ENCODE data around the gene WDR74. TPM values are rescaled to one million over a fixed set of nuclear protein-coding genes. Genes with fewer than 3 reads are reported as not detected.
"Not testable (repeated sequence)": the region's sequence is repeated elsewhere in the genome, so short reads cannot be mapped to it uniquely, and the experiment has no call there.

Gene WDR74
- 10 to 100 TPM; 30.2 to 50.4 (median 35.3) TPM for polyA plus RNA-seq (ENCODE audit: insufficient read length in 4 of 4)

GRCh38 chr11:62839050-62839945 is at the start of gene WDR74:
TSS of gene WDR74 (minus strand) at chr11:62839590. CDS start at chr11:62839570, 20 bp downstream.
- peak; percentile 80 to 91 (median 88) for DNase-seq (ENCODE audit: low read depth in 4 of 4, low spot score in 3 of 4)

- no peak for DNase-seq (ENCODE audit: low read depth in 4 of 4, low spot score in 3 of 4)
Measured at GRCh38 chr11:62889126-62889483, 49.7 kb upstream of the WDR74 start.

- no peak for DNase-seq (ENCODE audit: low read depth in 4 of 4, low spot score in 3 of 4)
Measured at GRCh38 chr11:62888406-62888805, 49.0 kb upstream of the WDR74 start.

GRCh38 chr11:62885137-62885750 is 45.9 kb upstream of the WDR74 start:
- no peak for DNase-seq (ENCODE audit: low read depth in 4 of 4, low spot score in 3 of 4)

- DNase-seq (ENCODE audit: low read depth in 4 of 4, low spot score in 3 of 4), result no peak
Measured at GRCh38 chr11:62883673-62884072, 44.3 kb upstream of the WDR74 start.

GRCh38 chr11:62882788-62883501 is 43.6 kb upstream of the WDR74 start:
- DNase-seq (ENCODE audit: low read depth in 4 of 4, low spot score in 3 of 4), result no peak

GRCh38 chr11:62882431-62882749 is 43.0 kb upstream of the WDR74 start:
- no peak for DNase-seq (ENCODE audit: low read depth in 4 of 4, low spot score in 3 of 4)

GRCh38 chr11:62881579-62882430 is 42.4 kb upstream of the WDR74 start:
- DNase-seq (ENCODE audit: low read depth in 4 of 4, low spot score in 3 of 4), result peak; percentile 85 to 94 (median 91)

- DNase-seq (ENCODE audit: low read depth in 4 of 4, low spot score in 3 of 4), result peak; percentile 74 to 83 (median 80)
Measured at GRCh38 chr11:62880803-62881578, 41.6 kb upstream of the WDR74 start, which contains the start of gene SLC3A2. TSS of gene SLC3A2 (plus strand) at chr11:62880896. CDS start at chr11:62881024, 128 bp downstream.

GRCh38 chr11:62880231-62880802 is 40.9 kb upstream of the WDR74 start:
- peak in 2 of 4 donors; percentile 29 to 77 for DNase-seq (ENCODE audit: low read depth in 4 of 4, low spot score in 3 of 4)

GRCh38 chr11:62879235-62879978 is 40.0 kb upstream of the WDR74 start:
- DNase-seq (ENCODE audit: low read depth in 4 of 4, low spot score in 3 of 4), result no peak

GRCh38 chr11:62876712-62877111 is 37.3 kb upstream of the WDR74 start:
- DNase-seq (ENCODE audit: low read depth in 4 of 4, low spot score in 3 of 4), result no peak

GRCh38 chr11:62875698-62876478 is 36.5 kb upstream of the WDR74 start:
- no peak for DNase-seq (ENCODE audit: low read depth in 4 of 4, low spot score in 3 of 4)

- DNase-seq (ENCODE audit: low read depth in 4 of 4, low spot score in 3 of 4), result no peak
Measured at GRCh38 chr11:62874851-62875250, 35.5 kb upstream of the WDR74 start.

- DNase-seq (ENCODE audit: low read depth in 4 of 4, low spot score in 3 of 4), result no peak
Measured at GRCh38 chr11:62865635-62866034, 26.2 kb upstream of the WDR74 start.

GRCh38 chr11:62863687-62864335 is 24.4 kb upstream of the WDR74 start:
- no peak for DNase-seq (ENCODE audit: low read depth in 4 of 4, low spot score in 3 of 4)

- DNase-seq (ENCODE audit: low read depth in 4 of 4, low spot score in 3 of 4), result not testable (repeated sequence)
Measured at GRCh38 chr11:62861564-62862192, 22.3 kb upstream of the WDR74 start.

Measured in left renal pelvis (tissue), 4 donors.